SK-MEL-5 (cell line): ENCODE results near the gene TMEFF2. TPM values are rescaled to one million over a fixed set of nuclear protein-coding genes. Genes with fewer than 3 reads are reported as not detected.
A peak's percentile ranks its signal among the peaks of the same experiment; 100 is the strongest.

Source experiments
- DNase-seq: peaks from one replicate; pipeline ENCODE4 v3.0.0-alpha.2; 2016; ENCODE audit warnings: low read depth, low spot score
- in situ Hi-C: cut with HindIII; loops from 2 replicates; pipeline ENCODE4 v1.10.0; 2016; ENCODE audit warnings: low sequenced_read_pairs, high pct_unique_total_duplicates, low pct_unique_long_range_greater_than_20kb
- total RNA-seq: library from RNA; depleted of rRNA; stranded (reverse); fragments of >200 nt; shearing (Covaris generic); gene quantifications from 2 replicates; pipeline ENCODE4 v1.2.3, GENCODE V29; 2014

TMEFF2 gene
- total RNA-seq, 1 experiment from 2014 or later = 0.03 TPM

DNA sequence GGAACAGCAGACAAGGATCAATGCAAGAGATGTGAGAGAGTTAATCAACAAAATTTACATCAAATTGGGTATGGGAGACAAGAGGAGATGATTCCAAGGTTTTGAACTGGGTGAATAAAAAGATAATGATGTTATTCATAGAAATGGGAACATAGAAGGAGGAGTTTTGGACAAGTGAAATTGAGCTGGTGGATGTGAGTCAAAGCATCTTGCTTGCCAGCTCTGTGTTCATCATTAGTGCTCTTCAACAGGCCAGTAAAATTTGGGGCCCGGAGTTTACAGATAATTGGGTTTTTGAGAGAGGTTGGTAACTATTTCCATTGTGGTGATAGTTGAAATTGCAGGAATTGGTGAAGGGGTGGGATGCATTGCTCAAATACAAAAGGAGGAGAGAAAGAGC lies 277.9 kb downstream of the TMEFF2 start:
- DNase-seq = no peak
- in situ Hi-C loops = no loop called here

DNA sequence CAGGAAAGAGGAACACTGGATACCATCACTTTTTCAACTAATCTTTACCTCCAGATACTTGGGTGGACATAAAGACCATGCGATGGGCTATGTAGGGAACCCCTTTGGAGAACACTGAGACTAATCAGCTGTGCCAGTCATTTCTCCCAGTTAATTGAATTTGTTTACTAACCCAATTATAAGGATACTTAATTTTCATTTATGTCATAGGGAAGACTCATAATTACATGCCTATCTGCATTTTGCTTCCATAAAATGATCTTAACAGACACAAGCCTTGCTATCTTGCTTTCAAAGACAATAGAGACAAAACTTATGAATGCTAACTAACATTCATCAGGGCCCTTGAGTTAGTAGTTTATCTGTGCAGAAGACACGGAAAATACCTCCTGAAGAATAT lies 279.0 kb downstream of the TMEFF2 start:
- no peak for DNase-seq
- in situ Hi-C loops = no loop called here

DNA sequence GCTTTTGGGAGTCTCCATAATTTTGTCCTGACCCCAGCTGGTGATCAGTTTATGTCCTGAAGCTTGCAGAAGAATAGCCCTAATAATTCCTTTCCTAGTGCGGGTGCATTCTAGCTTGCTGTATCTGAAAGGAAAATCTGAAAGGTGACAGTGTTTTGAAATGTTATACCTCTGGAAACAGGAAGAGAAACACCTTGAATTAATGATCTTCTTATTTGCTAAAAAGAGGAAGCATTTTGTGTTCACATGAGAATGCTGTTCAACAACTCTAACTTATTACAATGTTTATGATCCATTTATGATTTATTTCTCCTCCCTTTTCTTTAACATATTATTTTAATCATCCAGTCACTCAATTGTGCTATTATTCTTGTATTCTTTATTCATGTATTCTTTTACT lies 280.9 kb downstream of the TMEFF2 start:
- in situ Hi-C loops = no loop called here

DNA sequence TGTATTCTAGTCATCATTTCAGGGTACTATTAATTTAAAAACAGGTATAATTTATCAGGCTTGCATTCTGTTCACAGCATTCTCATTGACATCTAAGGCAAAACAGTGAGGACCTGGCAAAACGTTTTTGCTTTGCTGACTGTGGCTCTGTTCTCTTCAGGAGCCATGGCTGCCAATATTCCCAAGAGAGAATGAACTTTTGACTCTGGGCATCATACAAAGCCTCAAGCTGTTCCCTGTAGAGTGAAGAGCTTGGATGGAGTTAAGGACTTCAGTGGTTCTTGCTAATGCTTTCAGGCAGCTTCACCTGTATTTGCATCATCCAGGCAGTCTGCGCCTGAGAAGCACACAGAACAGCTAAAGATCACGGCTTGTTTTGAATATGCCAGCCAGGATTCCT lies 282.0 kb downstream of the TMEFF2 start:
- DNase-seq = no peak
- in situ Hi-C loops = no loop called here

More for the DNA sequence above, 280.9 kb downstream of the TMEFF2 start:
- DNase-seq = no peak

DNA sequence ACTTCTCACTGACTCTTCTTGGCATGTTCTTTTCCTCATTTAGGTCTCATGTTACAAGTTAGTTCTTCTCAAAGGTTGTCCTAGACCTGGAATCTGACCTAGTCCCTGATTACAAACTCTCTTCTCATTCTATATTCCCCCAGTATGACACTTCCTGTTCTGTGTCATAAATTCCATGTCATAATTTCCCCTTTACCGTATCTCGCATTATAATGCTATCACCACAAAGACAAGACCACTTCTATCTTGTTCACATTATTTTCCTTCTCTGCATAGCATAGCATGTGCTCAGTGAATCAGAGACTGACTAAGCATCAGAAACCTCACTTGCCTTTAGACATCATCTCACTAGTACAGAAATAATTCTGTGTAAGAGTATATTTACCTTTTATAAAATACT lies 284.2 kb downstream of the TMEFF2 start:
- no peak for DNase-seq
- in situ Hi-C loops = no loop called here

DNA sequence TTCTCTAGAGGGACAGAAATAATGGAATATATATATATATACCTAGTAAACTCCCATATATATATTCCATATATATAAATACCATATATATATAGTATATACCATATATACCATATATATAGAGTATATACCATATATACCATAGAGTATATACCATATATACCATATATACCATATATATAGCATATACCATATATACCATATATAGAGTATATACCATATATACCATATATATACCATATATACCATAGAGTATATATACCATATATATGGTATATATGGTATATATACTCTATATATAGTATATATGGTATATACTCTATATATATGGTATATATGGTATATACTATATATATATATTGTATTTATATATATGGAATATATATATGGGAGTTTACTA lies 285.9 kb downstream of the TMEFF2 start:
- in situ Hi-C loops = no loop called here
- DNase-seq = no peak

DNA sequence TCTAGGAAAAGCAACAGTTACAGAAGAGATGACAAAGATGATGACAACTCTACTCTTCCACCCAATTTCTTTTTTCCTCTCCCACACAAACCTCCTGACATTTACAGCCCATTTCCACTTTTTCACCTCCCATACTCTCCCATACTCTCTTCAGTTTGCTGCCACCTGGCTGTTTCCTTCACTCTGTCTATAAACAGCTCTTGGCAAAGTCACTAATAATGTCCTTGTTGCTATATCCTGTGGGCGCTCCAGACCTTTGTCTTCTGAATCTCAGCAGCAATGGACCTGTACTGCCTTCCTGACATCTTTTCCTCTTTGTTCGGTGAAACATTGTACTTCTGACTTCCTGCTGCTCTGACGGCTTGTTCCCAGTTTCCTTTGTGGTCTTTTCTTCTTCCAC lies 287.2 kb downstream of the TMEFF2 start:
- peak; percentile 2 for DNase-seq
- in situ Hi-C loops = no loop called here

DNA sequence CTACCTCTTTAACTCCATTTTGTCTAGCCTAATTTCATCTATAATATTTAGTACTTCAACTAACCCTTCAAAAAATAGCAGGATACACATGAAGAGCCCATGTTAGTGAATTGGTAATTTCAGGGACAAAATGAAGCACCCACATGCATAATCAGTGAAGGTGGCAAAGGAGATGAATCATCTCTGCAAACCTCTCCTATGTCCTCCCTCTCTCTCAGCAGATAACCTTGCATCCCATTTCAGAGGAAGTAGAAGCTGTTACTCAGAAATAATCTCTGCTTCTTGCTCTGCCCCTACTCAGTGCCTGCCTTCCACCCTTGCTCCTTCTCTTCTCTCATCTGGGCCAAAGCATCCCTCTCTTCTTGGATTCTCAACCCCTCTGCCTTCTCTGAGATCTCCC lies 287.6 kb downstream of the TMEFF2 start:
- in situ Hi-C loops = no loop called here
- no peak for DNase-seq

DNA sequence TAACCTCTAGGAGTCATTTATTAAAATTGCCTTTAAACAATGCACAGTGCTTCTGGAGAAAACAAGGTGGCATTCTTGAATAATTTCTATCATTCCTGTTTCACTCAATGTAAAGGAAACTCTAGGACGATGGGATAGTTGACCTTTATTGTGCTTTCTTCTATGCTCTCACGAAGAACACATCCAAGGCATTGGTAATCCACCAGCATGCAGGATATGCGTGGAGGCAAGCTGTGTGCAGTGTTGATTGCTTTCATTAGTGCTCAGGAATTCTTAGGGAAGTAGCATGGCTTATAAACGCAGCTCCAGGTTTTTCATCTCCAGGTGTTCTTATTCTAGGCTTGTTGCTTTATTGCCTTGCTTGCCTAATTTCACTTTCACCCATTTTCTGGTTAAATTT lies 289.4 kb downstream of the TMEFF2 start:
- no peak for DNase-seq
- in situ Hi-C loops = no loop called here

DNA sequence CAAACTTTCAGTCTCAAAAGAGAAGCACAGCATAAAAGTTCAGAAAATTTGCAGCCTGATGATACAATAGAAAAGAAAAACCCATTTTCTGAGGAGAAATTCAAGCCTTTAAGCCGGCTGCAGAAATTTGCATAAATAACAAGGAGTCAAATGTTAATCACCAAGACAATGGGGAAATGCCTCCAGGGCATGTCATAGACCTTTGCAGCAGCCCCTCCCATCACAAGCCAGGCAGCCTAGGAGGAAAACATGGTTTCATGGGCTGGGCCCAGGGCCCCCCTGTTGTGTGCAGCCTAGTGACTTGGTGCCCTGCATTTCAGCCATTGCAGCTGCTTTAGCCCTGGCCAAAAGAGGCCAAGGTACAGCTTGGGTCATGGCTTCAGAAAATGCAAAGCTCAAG lies 293.7 kb downstream of the TMEFF2 start:
- in situ Hi-C loops = no loop called here
- DNase-seq = no peak

DNA sequence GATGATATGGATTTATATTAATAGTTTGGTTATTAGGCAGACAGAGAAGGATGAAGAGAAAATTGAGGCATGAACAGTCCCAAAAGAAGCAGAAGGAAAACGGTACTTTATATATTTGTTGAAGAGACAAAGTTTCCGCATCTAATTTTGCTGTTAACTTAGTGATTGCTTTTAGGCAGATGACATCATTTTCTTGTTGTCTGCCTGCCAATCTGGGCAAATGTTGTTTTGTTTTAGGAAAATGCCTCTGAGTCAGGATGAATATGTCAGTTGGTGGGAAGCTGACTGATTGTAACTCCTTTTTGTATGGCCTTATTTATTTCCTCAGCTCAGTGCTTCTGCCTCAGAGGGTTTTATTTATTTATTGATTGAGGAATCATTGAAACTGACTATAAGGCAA lies 295.3 kb downstream of the TMEFF2 start:
- in situ Hi-C loops = no loop called here
- no peak for DNase-seq
